Vagina (tissue), 2 donors: ENCODE data around the gene FBXO33. TPM values are rescaled to one million over a fixed set of nuclear protein-coding genes. Genes with fewer than 3 reads are reported as not detected.

Source experiments
- DNase-seq, 2 donors: peaks; one replicate each; pipeline ENCODE4 v3.0.0-alpha.2; 2017; ENCODE audit errors: extremely low spot score in 2 of 2
- H3K27ac ChIP-seq: fragments of 200-600 bp; sonication (generic); one replicate; pipeline ENCODE4 v1.5.1; 2019
- H3K27me3 ChIP-seq: fragments of 200-600 bp; sonication (generic); one replicate; pipeline ENCODE4 v1.5.1; 2019
- H3K36me3 ChIP-seq, 2 donors: fragments of 200-600 bp; sonication (generic); one replicate each; pipeline ENCODE4 v1.5.1; 2017 to 2019
- H3K4me1 ChIP-seq: fragments of 200-600 bp; sonication (generic); one replicate; pipeline ENCODE4 v1.5.1; 2019
- H3K4me3 ChIP-seq, 2 donors: fragments of 200-600 bp; sonication (generic); 1 replicate in 1 of 2; 2 replicates in 1 of 2; pipeline ENCODE4 v1.5.1; 2016 to 2019
- H3K9me3 ChIP-seq: fragments of 200-600 bp; sonication (generic); one replicate; pipeline ENCODE4 v1.5.1; 2019
- CTCF ChIP-seq, 3 experiments: fragments of 450-650 bp in 2 of 3; fragments of 200-600 bp in 1 of 3; sonication (generic) in 1 of 3; IDR thresholded peaks; one replicate each; pipeline ENCODE4 v1.5.1; 2017 to 2019; ENCODE audit warnings: antibody characterized with exemption in 3 of 3, mild to moderate bottlenecking in 2 of 3, moderate library complexity in 2 of 3
- POLR2A ChIP-seq, 2 donors: fragments of 450-650 bp; IDR thresholded peaks; one replicate each; pipeline ENCODE4 v1.6.1; 2017; ENCODE audit warnings: antibody characterized with exemption in 2 of 2, mild to moderate bottlenecking in 2 of 2, moderate library complexity in 2 of 2
- POLR2AphosphoS5 ChIP-seq, 2 donors: sonication (generic); formaldehyde crosslinking; IDR thresholded peaks; one replicate each; pipeline ENCODE4 v1.9.0; 2017; ENCODE audit warnings: antibody characterized with exemption in 2 of 2, mild to moderate bottlenecking in 2 of 2, low read depth in 1 of 2; ENCODE audit not compliant: insufficient read depth in 1 of 2
- intact Hi-C: fragments of 100-400 bp; cut with DNase I; formaldehyde crosslinking; loops from one replicate; pipeline ENCODE4 v1.15.1; 2023
- total RNA-seq: library from RNA; depleted of rRNA; stranded (reverse); fragments of >200 nt; gene quantifications from one replicate; pipeline ENCODE4 v1.2.3, GENCODE V29; 2016

The FBXO33 gene
- total RNA-seq, 1 donor from 2014 or later = 11.5 TPM

DNA sequence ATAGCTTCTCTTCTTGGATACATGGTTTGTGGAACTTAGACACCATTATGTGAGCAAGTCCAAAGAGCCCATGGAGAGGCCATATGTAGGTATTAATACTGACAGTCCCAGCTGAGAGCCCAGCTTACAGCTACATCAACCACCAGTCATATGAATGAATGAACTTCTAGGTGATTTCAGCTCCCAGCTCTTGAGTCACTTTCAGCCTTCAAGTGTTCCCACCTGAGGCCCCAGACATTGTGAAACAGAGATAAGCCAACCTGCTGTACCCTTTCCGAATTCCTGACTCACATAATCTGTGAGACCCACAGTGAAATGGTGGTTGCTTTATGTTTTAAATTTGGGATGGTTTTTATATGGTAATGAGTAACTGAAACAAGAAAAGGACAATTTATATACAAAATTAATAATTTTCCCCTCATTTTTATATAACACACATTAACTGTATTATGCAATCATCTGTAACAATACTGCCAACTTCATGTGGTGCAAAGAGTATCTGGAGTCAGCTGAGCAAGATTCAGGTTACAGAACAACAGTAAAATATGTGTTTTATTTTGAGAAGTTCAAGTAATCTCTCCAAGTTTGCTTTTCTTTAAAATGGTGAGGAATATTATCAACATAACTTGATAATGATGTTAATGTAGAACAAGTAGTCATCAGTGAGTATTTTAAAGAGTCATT is 27.7 kb upstream of the FBXO33 start:
- TF ChIP-seq POLR2AphosphoS5 (IDR thresholded peaks at IDR 0.05; ENCODE audit: insufficient read depth in 1 of 2, low read depth in 1 of 2) (no peak), CTCF (IDR thresholded peaks at IDR 0.05) (no peak), POLR2A (IDR thresholded peaks at IDR 0.05) (no peak)
- intact Hi-C loops = no loop called here
- no peak for DNase-seq
- Histone ChIP-seq H3K36me3 (no peaks in the 10 kb centered on the region), H3K27me3 (no peaks in the 10 kb centered on the region), H3K4me3 (no peak overlapping the region), H3K27ac (no peak overlapping the region), H3K4me1 (no peaks in the 10 kb centered on the region), H3K9me3 (no peaks in the 10 kb centered on the region)

DNA sequence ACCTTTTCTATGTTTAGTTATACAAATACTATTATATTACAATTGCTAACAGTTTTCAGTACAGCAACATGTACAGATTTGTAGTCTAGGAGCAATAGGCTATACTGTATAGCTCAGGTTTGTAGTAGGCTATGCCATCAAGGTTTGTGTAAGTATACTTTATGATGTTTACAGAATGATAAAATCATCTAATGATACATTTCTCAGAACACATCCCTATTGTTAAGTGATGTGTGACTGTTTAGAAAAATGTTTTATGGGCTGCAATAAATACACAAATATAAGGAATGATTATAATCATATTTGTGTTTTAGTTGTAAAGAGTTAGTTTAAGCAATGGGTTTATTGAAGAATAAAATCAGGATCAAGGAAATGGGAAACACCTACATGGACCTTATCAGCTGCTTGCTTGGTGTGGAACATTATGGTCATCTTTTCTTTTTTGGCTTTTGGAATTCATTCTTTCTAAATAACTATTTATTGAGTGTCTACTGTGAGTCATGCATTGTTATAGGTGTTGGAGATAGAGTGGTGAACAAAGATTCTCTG is 24.5 kb upstream of the FBXO33 start:
- Histone ChIP-seq H3K4me3 (no peak overlapping the region), H3K9me3 (no peaks in the 10 kb centered on the region), H3K36me3 (no peaks in the 10 kb centered on the region), H3K4me1 (no peaks in the 10 kb centered on the region), H3K27ac (no peak overlapping the region), H3K27me3 (no peaks in the 10 kb centered on the region)
- intact Hi-C loops = no loop called here
- TF ChIP-seq POLR2A (IDR thresholded peaks at IDR 0.05) = no peak
- TF ChIP-seq CTCF (IDR thresholded peaks at IDR 0.05) = no peak
- TF ChIP-seq POLR2AphosphoS5 (IDR thresholded peaks at IDR 0.05; ENCODE audit: insufficient read depth in 1 of 2, low read depth in 1 of 2) = no peak
- DNase-seq = no peak

- Histone ChIP-seq H3K4me3 (no peak overlapping the region), H3K27ac (no peak overlapping the region), H3K36me3 (no peaks in the 10 kb centered on the region), H3K4me1 (no peaks in the 10 kb centered on the region), H3K9me3 (no peaks in the 10 kb centered on the region), H3K27me3 (no peaks in the 10 kb centered on the region)
- TF ChIP-seq POLR2AphosphoS5 (IDR thresholded peaks at IDR 0.05; ENCODE audit: insufficient read depth in 1 of 2, low read depth in 1 of 2) (no peak), CTCF (IDR thresholded peaks at IDR 0.05) (no peak), POLR2A (IDR thresholded peaks at IDR 0.05) (no peak)
- intact Hi-C loops = no loop called here
- no peak for DNase-seq
These were observed 22.8 kb upstream of the FBXO33 start for GRCh38 chr14:39454906-39455539.

- intact Hi-C loops = no loop called here
- Histone ChIP-seq H3K9me3 (no peaks in the 10 kb centered on the region), H3K4me3 (no peak overlapping the region), H3K4me1 (no peaks in the 10 kb centered on the region), H3K36me3 (no peaks in the 10 kb centered on the region), H3K27me3 (no peaks in the 10 kb centered on the region), H3K27ac (no peak overlapping the region)
- DNase-seq = no peak
- TF ChIP-seq POLR2AphosphoS5 (IDR thresholded peaks at IDR 0.05; ENCODE audit: insufficient read depth in 1 of 2, low read depth in 1 of 2) = no peak
- no peak for TF ChIP-seq POLR2A (IDR thresholded peaks at IDR 0.05)
- no peak for TF ChIP-seq CTCF (IDR thresholded peaks at IDR 0.05)
These were observed 20.4 kb upstream of the FBXO33 start for GRCh38 chr14:39452680-39453079.

DNA sequence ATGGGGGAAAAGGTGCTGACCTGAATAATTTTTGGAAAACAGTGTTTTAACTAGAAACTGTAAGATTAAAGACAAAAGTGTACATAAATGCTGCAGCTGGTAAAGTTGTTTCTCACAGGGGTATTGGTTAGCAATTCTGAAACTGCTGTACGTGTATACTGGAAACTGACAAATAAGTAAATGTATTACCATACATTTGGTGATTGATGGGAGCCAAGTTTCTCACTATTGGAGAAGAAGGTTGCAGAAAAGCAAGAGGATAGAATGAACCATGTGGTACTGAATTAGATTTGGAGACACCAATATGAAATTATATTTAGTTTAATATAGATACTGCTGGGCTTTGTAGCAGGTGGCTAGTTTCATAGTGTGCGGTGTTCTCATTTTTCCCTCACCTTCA is 19.6 kb upstream of the FBXO33 start:
- Histone ChIP-seq H3K27me3 (no peaks in the 10 kb centered on the region), H3K4me1 (no peaks in the 10 kb centered on the region), H3K4me3 (no peak overlapping the region), H3K36me3 (no peaks in the 10 kb centered on the region), H3K9me3 (no peaks in the 10 kb centered on the region), H3K27ac (no peak overlapping the region)
- intact Hi-C loops = no loop called here
- no peak for TF ChIP-seq POLR2A (IDR thresholded peaks at IDR 0.05)
- TF ChIP-seq CTCF (IDR thresholded peaks at IDR 0.05) = no peak
- no peak for TF ChIP-seq POLR2AphosphoS5 (IDR thresholded peaks at IDR 0.05; ENCODE audit: insufficient read depth in 1 of 2, low read depth in 1 of 2)
- DNase-seq = no peak
